ENCODE data around the gene FCHSD1. TPM values are rescaled to one million over a fixed set of nuclear protein-coding genes. Genes with fewer than 3 reads are reported as not detected.

The FCHSD1 gene
- total and polyA plus RNA-seq, 10 of the 15 experiments (the other 5 are each of a cell fraction or from before 2014, with no cell fraction given) = 0.97 to 22.8 (median 10.7) TPM

- 3% methylated on average over 3 of the region's 3 CpGs for WGBS (ENCODE audit: insufficient coverage, insufficient replicate concordance, low lambda C conversion rate, missing lambda C conversion rate)
- H3K4me1 ChIP-seq (ENCODE audit: control insufficient read depth, insufficient read depth, low read length) = peaks cover 11% of the 10 kb centered on the region
- no peaks in the 10 kb centered on the region for H3K27me3 ChIP-seq (replicated peaks in 1 of 2; ENCODE audit: control insufficient read depth in 2 of 2, insufficient read depth in 2 of 2, low read length in 1 of 2)
- no peaks in the 10 kb centered on the region for H4K20me1 ChIP-seq (ENCODE audit: control insufficient read depth, insufficient read depth)
- TF ChIP-seq ZSCAN29 (IDR thresholded peaks at IDR 0.05) (no peak), TCF7 (IDR thresholded peaks at IDR 0.05; ENCODE audit: borderline replicate concordance) (no peak), ZNF24 (IDR thresholded peaks at IDR 0.05) (no peak), MEF2A (IDR thresholded peaks at IDR 0.05; ENCODE audit: insufficient read depth, low read depth, low read length) (no peak), YY1 (IDR thresholded peaks at IDR 0.05; ENCODE audit: low read depth, low read length) (no peak), RUNX3 (IDR thresholded peaks at IDR 0.05; ENCODE audit: low read length) (no peak), CEBPB (IDR thresholded peaks at IDR 0.05; ENCODE audit: borderline replicate concordance in 1 of 2, low read depth in 2 of 2, low read length in 2 of 2) (no peak), KDM1A (IDR thresholded peaks at IDR 0.05; ENCODE audit: borderline replicate concordance) (no peak), SPI1 (IDR thresholded peaks at IDR 0.05; ENCODE audit: borderline replicate concordance, insufficient read depth, low read depth, low read length) (no peak)
- H3K9me3 ChIP-seq (replicated peaks; ENCODE audit: control insufficient read depth, insufficient read depth, low read length) = no peaks in the 10 kb centered on the region
- ChIA-PET RAD21 (ENCODE audit: unreplicated experiment) (interaction anchor here (0.8 to 4.3 kb wide), 8 partner anchors 7 to 617 kb away, joined by 3 to 60 read pairs (median 6); partner anchors contain the start of genes DIAPH1 and FCHSD1), POLR2A (interaction anchor here (1.9 to 4.6 kb wide), 4 partner anchors 9 to 38 kb away, joined by 5 to 41 read pairs (median 16); partner anchors contain the start of genes DIAPH1, HDAC3 and RELL2), CTCF (interaction anchor here (1.0 to 3.9 kb wide), 15 partner anchors 9 to 362 kb away, joined by 3 to 43 read pairs (median 7); partner anchors contain the start of genes DIAPH1, HDAC3, PCDHGA10 and RELL2), SMC1A (ENCODE audit: uncharacterized antibody, unreplicated experiment) (interaction anchor here (0.6 to 4.0 kb wide), 12 partner anchors 10 to 156 kb away, joined by 3 to 45 read pairs (median 4); partner anchors contain the start of gene DIAPH1)
- H3K79me2 ChIP-seq (ENCODE audit: control insufficient read depth, insufficient read depth, low read length) = peaks cover 74% of the 10 kb centered on the region
- FAIRE-seq = no peak
- H3K36me3 ChIP-seq (ENCODE audit: control insufficient read depth in 2 of 2, insufficient read depth in 2 of 2, low read length in 1 of 2) = peaks cover 3 to 8% of the 10 kb centered on the region in 2 experiments
- no peak overlapping the region for H2AFZ ChIP-seq (ENCODE audit: control insufficient read depth, low read depth, low read length)
- ATAC-seq = peak; percentile 68
- H3K27ac ChIP-seq (ENCODE audit: control insufficient read depth, insufficient read depth) = no peak overlapping the region; the same call in 1 of the 2 replicates
- TSS peak; percentile 34 for BruUV-seq (replicated peaks)
- H3K4me2 ChIP-seq (ENCODE audit: control insufficient read depth, insufficient read depth) = no peak overlapping the region
- intact Hi-C loops (cut with micrococcal nuclease; ENCODE audit: unreplicated experiment) (loop anchor here (10.0 kb wide), 1 partner anchor 366 kb away; the partner anchor contains the start of gene RNF14), in situ Hi-C loops (cut with MboI) (no loop called here)
- H3K9ac ChIP-seq (ENCODE audit: control insufficient read depth, insufficient read depth, low read length) = no peak overlapping the region
- DNase-seq (ENCODE audit: low read depth, low spot score) = no peak
- H3K4me3 ChIP-seq = no peak overlapping the region
Observed at GRCh38 chr5:141598391-141599345, 52.5 kb downstream of the FCHSD1 start.
